SJCRH30 (cell line): ENCODE measurements around the gene NCOA1. TPM values are rescaled to one million over a fixed set of nuclear protein-coding genes. Genes with fewer than 3 reads are reported as not detected.

ENCODE experiments used
- DNase-seq, 2 experiments: peaks; one replicate each; pipeline ENCODE4 v3.0.0-alpha.2; 2015 to 2020
- H3K27ac ChIP-seq: fragments of 250-450 bp; sonication (Bioruptor Pico); 2 replicates; pipeline ENCODE4 v1.5.1; 2020; ENCODE audit warnings: mild to moderate bottlenecking, moderate library complexity
- H3K27me3 ChIP-seq: fragments of 250-450 bp; sonication (Bioruptor Pico); 2 replicates; pipeline ENCODE4 v1.5.1; 2020; ENCODE audit warnings: mild to moderate bottlenecking, moderate library complexity
- H3K36me3 ChIP-seq: fragments of 250-450 bp; sonication (Bioruptor Pico); 2 replicates; pipeline ENCODE4 v1.5.1; 2020; ENCODE audit warnings: mild to moderate bottlenecking, moderate library complexity
- H3K4me1 ChIP-seq: fragments of 250-450 bp; sonication (Bioruptor Pico); 2 replicates; pipeline ENCODE4 v1.5.1; 2020; ENCODE audit warnings: mild to moderate bottlenecking, moderate library complexity
- H3K4me3 ChIP-seq: fragments of 250-450 bp; sonication (Bioruptor Pico); 2 replicates; pipeline ENCODE4 v1.5.1; 2020; ENCODE audit warnings: mild to moderate bottlenecking, moderate library complexity
- H3K9me3 ChIP-seq: fragments of 250-450 bp; sonication (Bioruptor Pico); replicated peaks from 2 replicates; pipeline ENCODE4 v1.5.1; 2020; ENCODE audit warnings: mild to moderate bottlenecking, moderate library complexity
- total RNA-seq: library from RNA; depleted of rRNA; stranded (reverse); fragments of >200 nt; shearing (Covaris generic); gene quantifications from 2 replicates; pipeline ENCODE4 v1.2.3, GENCODE V29; 2014

The NCOA1 gene
- total RNA-seq, 1 experiment from 2014 or later = 121 TPM

DNA sequence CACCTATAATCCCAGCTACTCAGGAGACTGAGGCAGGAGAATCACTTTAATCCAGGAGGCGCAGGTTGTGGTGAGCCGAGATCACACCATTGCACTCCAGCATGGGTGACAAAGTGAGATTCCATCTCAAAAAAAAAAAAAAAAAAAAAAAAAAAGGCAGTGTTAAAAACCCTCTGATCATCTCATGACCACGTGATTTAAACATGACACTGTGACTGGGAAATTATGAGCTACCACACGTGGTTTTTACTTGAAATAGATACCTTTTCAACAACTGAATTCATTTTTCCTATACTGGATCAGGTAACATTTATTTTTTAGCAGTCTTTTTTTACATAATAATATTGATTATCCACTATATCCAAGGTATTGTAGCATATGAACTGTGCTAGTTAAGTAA is 199.5 kb downstream of the NCOA1 start:
- H3K9me3 ChIP-seq = no peaks in the 10 kb centered on the region; the same call in 1 of the 2 replicates
- no peak overlapping the region for H3K4me3 ChIP-seq
- H3K27ac ChIP-seq = no peak overlapping the region
- H3K4me1 ChIP-seq = no peaks in the 10 kb centered on the region; the same call in 1 of the 2 replicates
- no peaks in the 10 kb centered on the region for H3K27me3 ChIP-seq
- DNase-seq = no peak
- H3K36me3 ChIP-seq = peaks cover 80% of the 10 kb centered on the region

DNA sequence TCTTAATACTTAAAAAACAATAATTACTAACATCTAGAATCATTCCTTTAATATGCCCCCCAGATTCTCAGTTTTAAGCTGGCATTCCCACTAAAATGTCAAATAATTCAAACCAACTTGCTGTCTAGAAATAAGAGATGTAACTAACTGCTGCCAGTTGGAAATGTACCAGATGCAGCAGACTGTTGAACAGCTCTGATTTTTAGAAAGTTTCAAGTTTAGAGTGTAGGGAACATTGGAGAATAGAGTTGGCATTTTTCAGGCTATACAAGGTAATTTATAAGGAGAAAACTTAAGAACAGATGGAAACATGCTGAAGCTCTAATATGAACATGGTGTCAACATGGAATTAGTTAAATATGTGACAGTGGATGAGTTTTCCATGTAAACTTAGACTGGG is 200.8 kb downstream of the NCOA1 start:
- Histone ChIP-seq H3K36me3 (peaks cover 79% of the 10 kb centered on the region), H3K9me3 (no peaks in the 10 kb centered on the region; the same call in 1 of the 2 replicates), H3K27ac (no peak overlapping the region), H3K27me3 (no peaks in the 10 kb centered on the region), H3K4me1 (no peaks in the 10 kb centered on the region), H3K4me3 (no peak overlapping the region)
- DNase-seq = no peak

DNA sequence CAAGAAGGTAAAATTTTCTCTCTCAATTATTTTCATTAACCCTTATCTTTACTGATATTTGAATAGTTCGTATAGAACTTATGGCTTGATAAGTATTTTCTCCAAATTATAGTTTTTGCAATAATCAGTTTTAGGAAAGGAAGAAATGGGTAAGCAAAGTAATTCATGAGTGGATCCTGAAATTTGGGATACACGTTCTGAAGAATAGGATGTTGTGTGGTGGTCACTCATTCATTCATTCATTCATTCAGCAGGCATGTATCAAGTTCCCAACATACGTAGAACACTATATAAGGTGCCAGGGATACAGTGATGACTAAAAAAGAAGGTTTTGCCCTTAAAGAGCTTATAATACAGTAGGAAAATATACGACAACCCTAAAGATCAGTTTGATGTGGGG is 206.7 kb downstream of the NCOA1 start:
- no peak overlapping the region for H3K27ac ChIP-seq
- no peaks in the 10 kb centered on the region for H3K27me3 ChIP-seq
- H3K36me3 ChIP-seq = peaks cover 75% of the 10 kb centered on the region
- H3K9me3 ChIP-seq = no peaks in the 10 kb centered on the region
- H3K4me1 ChIP-seq = no peaks in the 10 kb centered on the region; the same call in 1 of the 2 replicates
- H3K4me3 ChIP-seq = no peak overlapping the region
- no peak for DNase-seq

DNA sequence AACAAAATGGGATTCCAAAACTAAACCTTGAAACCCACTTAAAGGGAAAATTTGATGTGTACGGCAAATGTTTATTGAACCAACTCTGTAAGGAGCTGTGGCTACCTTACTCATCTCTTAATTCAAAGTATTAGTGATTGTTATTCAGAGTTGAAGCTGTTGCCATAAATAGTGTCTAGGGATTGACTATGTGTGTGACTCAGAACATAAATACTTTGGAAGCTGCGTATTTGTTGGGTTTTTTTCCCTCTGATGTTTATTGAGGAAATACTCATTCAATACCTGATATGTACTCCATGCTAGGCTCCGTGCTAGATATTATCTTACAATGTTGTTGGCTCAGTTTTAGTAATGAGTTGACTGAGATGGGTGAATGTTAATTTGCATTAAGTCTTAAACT is 211.7 kb downstream of the NCOA1 start:
- no peak overlapping the region for H3K4me3 ChIP-seq
- DNase-seq = no peak
- H3K4me1 ChIP-seq = no peaks in the 10 kb centered on the region; the same call in 1 of the 2 replicates
- H3K27ac ChIP-seq = no peak overlapping the region
- no peaks in the 10 kb centered on the region for H3K9me3 ChIP-seq
- H3K36me3 ChIP-seq = peaks cover 62% of the 10 kb centered on the region
- no peaks in the 10 kb centered on the region for H3K27me3 ChIP-seq

DNA sequence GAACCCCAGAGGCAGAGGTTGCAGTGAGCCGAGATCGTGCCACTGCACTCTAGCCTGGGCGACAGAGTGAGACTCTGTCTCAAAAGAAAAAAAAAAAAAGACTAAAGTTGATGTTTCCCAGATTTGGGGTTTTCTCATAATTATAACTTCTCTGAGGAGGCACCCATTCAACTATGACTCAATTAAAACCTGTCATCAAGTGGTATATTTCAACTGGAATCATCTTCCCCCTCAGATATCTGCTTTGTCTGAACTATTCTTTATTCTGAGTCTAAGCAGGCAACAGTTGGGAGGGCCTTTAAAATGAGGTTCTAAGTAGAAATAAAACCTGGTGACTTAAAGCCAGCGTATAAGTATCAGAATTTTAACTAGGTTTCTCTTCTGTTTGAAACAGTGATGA is 213.6 kb downstream of the NCOA1 start:
- H3K4me3 ChIP-seq = no peak overlapping the region
- DNase-seq = no peak
- no peak overlapping the region for H3K27ac ChIP-seq

DNA sequence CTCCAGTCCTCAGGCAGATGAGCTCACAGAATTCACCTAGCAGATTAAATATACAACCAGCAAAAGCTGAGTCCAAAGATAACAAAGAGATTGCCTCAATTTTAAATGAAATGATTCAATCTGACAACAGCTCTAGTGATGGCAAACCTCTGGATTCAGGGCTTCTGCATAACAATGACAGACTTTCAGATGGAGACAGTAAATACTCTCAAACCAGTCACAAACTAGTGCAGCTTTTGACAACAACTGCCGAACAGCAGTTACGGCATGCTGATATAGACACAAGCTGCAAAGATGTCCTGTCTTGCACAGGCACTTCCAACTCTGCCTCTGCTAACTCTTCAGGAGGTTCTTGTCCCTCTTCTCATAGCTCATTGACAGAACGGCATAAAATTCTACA is 216.1 kb downstream of the NCOA1 start:
- H3K36me3 ChIP-seq = peaks cover 67% of the 10 kb centered on the region
- DNase-seq = no peak
- no peaks in the 10 kb centered on the region for H3K27me3 ChIP-seq
- no peaks in the 10 kb centered on the region for H3K9me3 ChIP-seq
- no peak overlapping the region for H3K27ac ChIP-seq
- no peak overlapping the region for H3K4me3 ChIP-seq
- no peaks in the 10 kb centered on the region; the same call in 1 of the 2 replicates for H3K4me1 ChIP-seq

More for the DNA sequence above, 213.6 kb downstream of the NCOA1 start:
- Histone ChIP-seq H3K27me3 (no peaks in the 10 kb centered on the region), H3K9me3 (no peaks in the 10 kb centered on the region), H3K36me3 (peaks cover 56% of the 10 kb centered on the region), H3K4me1 (no peaks in the 10 kb centered on the region; the same call in 1 of the 2 replicates)

DNA sequence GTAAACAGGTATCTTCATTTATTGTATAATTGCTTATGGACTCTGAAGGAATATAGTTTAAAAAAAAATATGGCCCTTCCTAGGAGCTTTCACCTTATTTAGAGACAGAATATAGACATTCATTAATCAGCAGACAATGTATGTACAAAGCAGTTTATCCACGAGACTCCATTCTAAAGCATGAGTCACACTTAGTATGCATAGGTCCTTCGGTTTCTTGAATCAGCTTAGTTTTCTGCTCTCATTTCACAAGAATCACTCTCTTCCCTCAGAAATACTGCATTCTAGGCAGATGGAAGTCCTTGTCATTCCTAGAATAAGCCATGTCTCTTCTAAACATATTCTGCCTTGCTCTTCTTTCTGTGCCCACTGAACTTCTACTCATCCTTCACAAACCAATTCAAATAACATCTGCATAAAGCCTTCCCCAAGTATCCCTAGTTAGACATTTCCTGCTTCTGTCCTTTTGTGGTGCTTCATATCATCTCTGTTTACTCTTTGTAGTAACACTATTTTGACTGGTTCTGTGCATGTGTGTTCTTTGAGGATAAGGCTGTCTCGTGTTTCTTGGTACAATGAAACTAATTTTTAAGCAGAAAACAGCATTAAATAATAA is 217.6 kb downstream of the NCOA1 start:
- Histone ChIP-seq H3K27me3 (no peaks in the 10 kb centered on the region), H3K4me3 (no peak overlapping the region), H3K4me1 (no peaks in the 10 kb centered on the region), H3K9me3 (no peaks in the 10 kb centered on the region), H3K27ac (no peak overlapping the region), H3K36me3 (peaks cover 80% of the 10 kb centered on the region)
- DNase-seq = no peak

DNA sequence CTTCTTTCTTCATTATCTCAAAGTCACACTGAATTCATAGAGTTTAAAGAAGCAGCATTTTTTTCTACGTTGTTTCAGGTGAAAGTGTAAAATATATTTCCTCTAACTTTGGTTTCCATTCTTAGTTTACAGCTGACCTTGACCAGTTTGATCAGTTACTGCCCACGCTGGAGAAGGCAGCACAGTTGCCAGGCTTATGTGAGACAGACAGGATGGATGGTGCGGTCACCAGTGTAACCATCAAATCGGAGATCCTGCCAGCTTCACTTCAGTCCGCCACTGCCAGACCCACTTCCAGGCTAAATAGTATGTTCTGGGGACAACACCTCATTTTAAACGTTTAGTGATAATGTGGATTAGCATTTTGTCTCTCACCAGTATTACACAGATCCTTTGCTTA is 219.8 kb downstream of the NCOA1 start:
- no peak for DNase-seq
- H3K4me3 ChIP-seq = no peak overlapping the region
- no peaks in the 10 kb centered on the region for H3K4me1 ChIP-seq
- no peak overlapping the region for H3K27ac ChIP-seq
- no peaks in the 10 kb centered on the region for H3K9me3 ChIP-seq
- H3K36me3 ChIP-seq = peaks cover 92% of the 10 kb centered on the region
- H3K27me3 ChIP-seq = no peaks in the 10 kb centered on the region

DNA sequence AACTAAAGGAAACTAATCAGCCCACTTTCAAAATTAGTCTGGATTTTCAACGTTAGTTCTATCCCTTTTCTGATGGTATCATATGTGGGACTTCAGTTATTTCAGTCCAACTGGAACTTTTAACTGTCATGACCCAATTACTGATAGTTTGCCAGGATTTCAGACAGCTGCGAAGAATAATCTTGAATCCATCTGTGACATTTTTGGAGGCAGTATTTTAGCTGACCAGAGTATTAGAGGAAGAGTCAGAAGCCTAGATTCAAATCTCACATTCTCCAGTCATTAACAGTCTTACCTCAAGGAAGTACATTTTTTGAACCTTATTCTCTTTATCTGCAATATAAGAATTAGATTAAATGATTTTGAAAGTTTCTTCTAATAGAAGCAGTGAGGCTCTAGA is 220.8 kb downstream of the NCOA1 start:
- Histone ChIP-seq H3K9me3 (no peaks in the 10 kb centered on the region), H3K27me3 (no peaks in the 10 kb centered on the region), H3K4me3 (no peak overlapping the region), H3K27ac (no peak overlapping the region), H3K4me1 (no peaks in the 10 kb centered on the region), H3K36me3 (peaks cover 90% of the 10 kb centered on the region)
- no peak for DNase-seq

DNA sequence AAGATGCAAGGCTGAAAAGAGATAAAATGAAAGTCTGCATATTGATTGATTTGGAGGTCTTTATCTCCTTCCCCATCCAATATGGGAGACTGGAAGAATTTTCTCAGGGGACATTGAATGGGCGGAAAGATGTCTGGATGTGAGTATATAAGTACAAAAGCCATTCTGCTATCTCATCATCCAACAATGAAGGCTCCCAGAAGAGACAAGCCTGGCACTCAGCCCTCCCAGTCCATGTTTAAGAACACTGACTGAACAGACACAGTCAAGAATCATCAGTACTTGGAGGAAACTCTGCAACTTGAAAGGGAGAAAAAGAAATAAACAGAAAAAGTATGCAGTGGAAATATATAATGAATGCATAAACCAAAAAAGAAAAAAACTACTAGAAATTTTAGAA is 221.2 kb downstream of the NCOA1 start:
- Histone ChIP-seq H3K4me3 (no peak overlapping the region), H3K4me1 (no peaks in the 10 kb centered on the region), H3K27ac (no peak overlapping the region), H3K27me3 (no peaks in the 10 kb centered on the region), H3K36me3 (peaks cover 89% of the 10 kb centered on the region), H3K9me3 (no peaks in the 10 kb centered on the region)
- no peak for DNase-seq

DNA sequence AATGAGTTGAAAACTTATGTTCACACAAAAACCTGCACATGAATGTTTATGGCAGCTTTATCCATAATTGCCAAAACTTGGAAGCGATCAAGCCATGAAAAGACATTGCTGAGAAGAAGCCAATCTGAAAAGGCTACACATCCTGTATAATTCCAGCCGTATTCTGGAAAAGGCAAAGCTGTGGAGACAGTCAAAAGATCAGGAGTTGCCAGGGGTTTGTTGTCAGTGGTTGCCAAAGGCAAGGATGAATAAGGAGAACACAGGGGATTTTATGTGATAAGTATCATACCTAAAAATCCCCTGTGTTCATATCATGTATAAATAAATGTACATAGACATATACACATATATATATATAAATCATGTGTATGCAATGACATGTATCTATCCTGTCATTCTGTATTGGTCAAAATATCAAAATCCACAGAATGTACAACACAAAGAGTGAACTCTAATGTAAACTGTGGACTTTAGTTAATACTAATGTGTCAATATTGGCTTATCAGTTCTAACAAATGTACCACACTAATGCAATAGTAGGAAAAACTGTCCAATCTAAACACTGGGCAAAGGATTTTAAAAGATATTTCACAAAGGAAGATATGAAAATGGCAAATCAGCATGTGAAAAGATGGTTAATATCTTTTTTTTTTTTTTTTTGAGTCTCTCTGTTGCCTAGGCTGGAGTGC is 226.4 kb downstream of the NCOA1 start:
- no peak overlapping the region for H3K27ac ChIP-seq
- H3K9me3 ChIP-seq = no peaks in the 10 kb centered on the region
- H3K36me3 ChIP-seq = peaks cover 54% of the 10 kb centered on the region
- no peak overlapping the region for H3K4me3 ChIP-seq
- H3K27me3 ChIP-seq = no peaks in the 10 kb centered on the region
- no peak for DNase-seq
- H3K4me1 ChIP-seq = peaks cover 27% of the 10 kb centered on the region

DNA sequence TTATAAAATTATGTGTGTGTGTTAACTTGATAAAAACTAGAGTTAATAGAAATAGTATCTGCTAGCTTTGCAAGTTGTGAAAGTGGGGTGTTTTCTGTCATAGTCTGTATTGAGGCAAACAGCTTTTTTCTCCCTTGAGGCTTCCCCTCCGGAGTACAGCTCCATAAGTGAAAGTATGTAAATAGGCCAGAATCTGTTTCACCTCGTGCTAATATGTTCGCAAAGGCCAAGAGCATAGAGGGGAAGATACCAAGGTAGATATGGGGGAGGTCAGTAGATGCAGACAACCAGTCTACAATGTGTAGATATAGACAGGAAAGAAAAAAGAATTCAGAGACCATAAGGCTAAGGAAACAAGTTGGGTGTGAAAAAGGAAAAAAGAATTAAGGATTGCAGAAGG is 229.3 kb downstream of the NCOA1 start:
- Histone ChIP-seq H3K4me3 (no peak overlapping the region), H3K36me3 (peaks cover 25% of the 10 kb centered on the region), H3K27ac (peak overlapping the region; percentile 93; the same call in 1 of the 2 replicates), H3K4me1 (peaks cover 54% of the 10 kb centered on the region), H3K9me3 (no peaks in the 10 kb centered on the region), H3K27me3 (no peaks in the 10 kb centered on the region)
- peak; percentile 22 to 59 for DNase-seq

DNA sequence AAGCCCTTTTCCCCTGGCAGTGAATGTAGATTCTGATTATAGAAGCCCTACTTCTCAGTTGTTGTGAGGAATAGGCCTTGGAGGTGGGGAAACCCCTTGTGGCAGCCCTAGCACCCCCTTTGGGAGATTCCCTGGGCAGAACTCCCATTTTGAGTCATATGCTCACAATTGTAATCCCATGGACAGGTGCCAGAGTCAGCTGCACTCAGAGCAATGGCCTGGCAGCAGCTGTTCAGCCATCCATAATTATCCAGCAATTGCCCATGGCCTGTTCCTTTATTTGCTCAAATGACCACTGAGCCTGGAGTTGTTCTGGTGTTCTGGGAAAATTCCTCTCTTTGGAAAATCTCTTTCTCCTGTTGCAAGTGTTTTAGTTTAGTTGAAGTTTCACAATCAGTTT is 230.4 kb downstream of the NCOA1 start:
- peak overlapping the region; percentile 93 for H3K27ac ChIP-seq
- peak; percentile 100 for DNase-seq
- peaks cover 19% of the 10 kb centered on the region for H3K36me3 ChIP-seq
- no peaks in the 10 kb centered on the region for H3K9me3 ChIP-seq
- peaks cover 54% of the 10 kb centered on the region for H3K4me1 ChIP-seq
- peak overlapping the region; percentile 28 for H3K4me3 ChIP-seq
- H3K27me3 ChIP-seq = no peaks in the 10 kb centered on the region

DNA sequence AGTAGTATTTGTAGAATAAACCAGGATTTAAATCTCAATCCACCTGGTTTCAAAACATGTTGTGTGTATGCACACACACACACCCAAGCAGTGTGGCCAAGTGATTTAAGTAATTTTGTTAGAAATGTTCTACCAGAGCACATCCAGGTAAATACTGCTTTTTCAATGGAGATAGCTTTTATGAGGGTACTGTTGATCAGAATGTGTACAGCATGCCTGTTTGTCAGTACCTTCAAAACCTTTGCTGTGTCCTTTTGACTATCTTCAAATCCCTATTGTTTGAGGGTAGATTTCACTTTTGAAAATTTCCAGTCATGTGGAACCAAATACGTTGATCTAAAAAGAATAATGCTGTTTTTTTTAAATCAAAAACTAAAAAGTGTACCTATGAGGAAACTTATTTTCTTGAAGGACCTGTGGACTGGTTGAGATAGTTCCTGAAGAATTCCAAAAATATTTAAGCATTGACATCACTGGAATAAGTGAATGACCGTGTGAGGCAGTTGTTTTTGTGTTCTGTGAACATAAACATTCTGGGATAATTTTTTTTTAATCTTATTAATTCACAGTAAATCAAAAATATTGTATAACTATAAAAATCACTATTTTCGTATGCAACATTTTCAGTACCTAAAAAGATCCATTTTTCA is 231.2 kb downstream of the NCOA1 start:
- peak in 1 of 2 experiments; percentile 52 for DNase-seq
- Histone ChIP-seq H3K4me3 (peak overlapping the region; percentile 28), H3K27ac (peak overlapping the region; percentile 93)

DNA sequence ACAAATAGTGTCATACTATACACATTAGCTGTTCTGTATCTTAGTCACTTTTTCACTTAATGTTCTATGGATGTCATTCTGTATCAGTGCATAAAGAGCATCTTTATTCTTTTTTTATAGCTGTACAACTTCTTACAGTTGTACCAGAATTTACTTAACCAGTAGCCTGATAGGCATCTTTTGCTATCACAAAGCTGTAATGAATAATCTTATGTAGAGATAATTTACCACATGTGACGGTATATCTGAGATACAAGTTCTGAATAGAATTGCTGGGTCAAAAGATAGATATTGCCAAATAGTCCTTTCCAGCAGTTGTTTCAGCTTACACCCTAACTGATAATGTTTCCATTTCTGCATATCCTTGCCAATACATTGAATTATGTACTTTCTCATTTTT is 232.1 kb downstream of the NCOA1 start:
- Histone ChIP-seq H3K9me3 (no peaks in the 10 kb centered on the region), H3K27me3 (no peaks in the 10 kb centered on the region), H3K27ac (peak overlapping the region; percentile 93), H3K4me3 (no peak overlapping the region), H3K4me1 (peaks cover 54% of the 10 kb centered on the region), H3K36me3 (peaks cover 19% of the 10 kb centered on the region)
- peak in 1 of 2 experiments; percentile 28 for DNase-seq

More for the DNA sequence above, 231.2 kb downstream of the NCOA1 start:
- H3K27me3 ChIP-seq = no peaks in the 10 kb centered on the region
- H3K36me3 ChIP-seq = peaks cover 15% of the 10 kb centered on the region
- H3K4me1 ChIP-seq = peaks cover 54% of the 10 kb centered on the region
- no peaks in the 10 kb centered on the region for H3K9me3 ChIP-seq
